HG02763 (cell line): ENCODE data around the gene TRIO.

Source experiments
- ATAC-seq: cut with Tn5 transposase; IDR thresholded peaks from one replicate; pipeline ENCODE4 v1.9.1; 2021; ENCODE audit warnings: mild to moderate bottlenecking, moderate library complexity; ENCODE audit not compliant: unreplicated experiment

TRIO gene

DNA sequence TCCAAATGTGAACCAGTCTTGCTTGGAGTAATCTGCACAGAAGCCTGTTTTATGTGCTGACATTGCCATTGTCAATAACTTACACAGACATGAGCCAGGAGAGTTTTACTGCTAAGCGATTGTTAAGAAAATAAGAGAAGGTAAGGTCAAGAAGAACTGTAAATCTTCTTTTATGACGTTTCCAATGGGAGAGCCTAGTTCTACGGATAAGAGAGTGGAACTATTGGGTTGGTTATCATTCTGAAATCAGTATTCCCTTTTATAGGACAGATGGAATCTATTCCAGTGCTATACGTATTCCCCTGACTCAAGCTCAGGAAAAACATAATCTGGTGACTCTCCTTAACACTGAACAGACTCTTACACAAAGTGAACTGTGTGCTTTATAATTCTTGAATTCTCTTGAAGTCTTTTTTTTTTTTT is 300.5 kb downstream of the TRIO start:
- no peak for ATAC-seq

- ATAC-seq, result no peak
Observed at GRCh38 chr5:14444161-14444560, 301.0 kb downstream of the TRIO start.

GRCh38 chr5:14445013-14445412 is 301.9 kb downstream of the TRIO start:
- ATAC-seq, result no peak

- ATAC-seq, result no peak
Observed at GRCh38 chr5:14445576-14446290, 302.6 kb downstream of the TRIO start.

- ATAC-seq, result peak; percentile 56
Observed at GRCh38 chr5:14447958-14448911, 305.1 kb downstream of the TRIO start.

- ATAC-seq, result no peak
Observed at GRCh38 chr5:14449052-14449661, 306.0 kb downstream of the TRIO start.

- no peak for ATAC-seq
Observed at GRCh38 chr5:14450018-14450524, 306.9 kb downstream of the TRIO start.

- no peak for ATAC-seq
Observed at GRCh38 chr5:14450742-14451141, 307.6 kb downstream of the TRIO start.

DNA sequence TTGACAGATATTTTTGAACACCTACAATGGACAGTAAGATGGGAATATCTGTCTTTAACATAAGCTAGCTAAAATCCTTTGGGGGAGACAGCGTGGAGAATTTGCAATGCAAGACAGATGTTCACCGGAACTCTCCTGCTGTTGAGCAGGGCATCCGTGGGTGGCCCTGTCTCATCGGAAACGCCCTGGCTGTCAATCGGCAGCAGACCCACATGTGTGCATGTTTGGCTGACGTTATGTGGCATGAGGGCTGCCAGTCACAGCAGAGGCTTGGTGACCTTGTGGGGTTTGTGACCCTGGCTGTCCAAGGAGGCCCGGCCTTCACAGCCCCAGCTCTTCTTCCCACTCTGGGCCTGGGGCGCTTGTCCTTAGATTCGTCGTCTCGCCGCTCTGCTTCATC is 308.7 kb downstream of the TRIO start:
- ATAC-seq, result no peak

GRCh38 chr5:14452685-14453454 is 309.7 kb downstream of the TRIO start:
- ATAC-seq, result no peak

GRCh38 chr5:14453481-14453880 is 310.3 kb downstream of the TRIO start:
- no peak for ATAC-seq

GRCh38 chr5:14455814-14456321 is 312.7 kb downstream of the TRIO start:
- ATAC-seq, result no peak

DNA sequence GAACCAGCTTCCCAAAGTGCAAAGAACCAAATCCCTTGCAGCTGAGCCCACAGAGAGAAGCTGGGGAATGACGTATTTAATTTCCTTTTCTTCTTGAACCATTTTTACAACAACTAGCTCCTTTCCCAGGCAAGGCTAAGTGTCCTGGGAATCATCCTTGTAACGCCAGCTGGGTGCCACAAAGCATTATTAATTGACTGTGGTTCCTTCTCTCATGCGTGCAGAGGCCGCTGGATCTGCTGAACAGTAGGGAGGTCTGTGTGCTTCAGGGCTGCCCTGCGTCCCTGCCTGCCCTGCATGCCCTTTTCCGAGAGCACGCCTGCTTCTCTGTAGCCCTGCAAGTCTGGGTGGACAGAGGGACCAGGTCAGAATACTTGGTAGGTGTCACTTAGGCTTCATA is 314.3 kb downstream of the TRIO start:
- no peak for ATAC-seq

- ATAC-seq, result no peak
Observed at GRCh38 chr5:14458414-14458813, 315.3 kb downstream of the TRIO start.

- ATAC-seq, result no peak
Observed at GRCh38 chr5:14460844-14461398, 317.8 kb downstream of the TRIO start.

GRCh38 chr5:14462681-14463080 is 319.5 kb downstream of the TRIO start:
- no peak for ATAC-seq

GRCh38 chr5:14463629-14464028 is 320.5 kb downstream of the TRIO start:
- ATAC-seq, result no peak

GRCh38 chr5:14464096-14464495 is 321.0 kb downstream of the TRIO start:
- no peak for ATAC-seq

DNA sequence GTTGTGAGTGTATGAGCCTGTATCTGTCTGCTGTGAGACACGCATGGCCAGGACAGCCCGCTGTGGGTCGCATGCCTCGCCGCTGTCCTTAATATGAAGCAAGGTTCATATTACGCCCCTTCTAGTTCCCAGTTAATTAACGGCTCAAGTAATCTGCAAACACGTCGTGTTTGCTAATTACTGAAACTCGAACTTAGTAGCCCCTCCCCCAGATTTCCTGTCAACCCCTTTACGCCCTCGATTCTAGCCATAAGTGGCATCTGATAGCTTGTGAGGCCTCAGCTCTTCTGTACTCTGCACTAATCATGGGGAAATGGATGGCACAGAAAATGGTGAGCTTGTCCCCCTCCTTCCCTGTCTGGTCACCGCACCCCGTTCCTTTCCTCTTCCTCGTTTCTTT is 321.5 kb downstream of the TRIO start:
- ATAC-seq, result no peak

DNA sequence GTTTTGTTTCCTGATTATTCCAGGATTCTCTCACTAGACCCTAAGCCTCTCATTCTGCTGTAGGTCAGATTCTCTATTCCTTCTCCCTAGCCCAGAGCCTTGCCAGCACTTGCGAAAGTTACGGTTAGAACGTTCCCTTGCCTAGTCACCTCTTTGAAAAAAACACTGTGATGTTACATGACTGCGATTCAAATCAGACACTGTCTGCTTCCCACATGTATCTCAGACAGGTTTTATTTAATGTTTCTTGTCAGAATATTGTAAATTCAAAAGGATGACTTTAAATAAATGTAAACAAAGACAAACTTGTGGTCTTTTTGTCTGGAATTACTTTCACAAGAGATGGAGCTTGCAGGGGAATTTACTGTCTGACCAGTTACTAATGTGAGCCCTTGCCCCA is 322.0 kb downstream of the TRIO start:
- ATAC-seq, result no peak
